ENCODE data around the gene NCOA6.
"Not testable (repeated sequence)": the region's sequence is repeated elsewhere in the genome, so short reads cannot be mapped to it uniquely, and the experiment has no call there.

Gene NCOA6

GRCh38 chr20:34716921-34717229 is 108.6 kb downstream of the NCOA6 start:
- no peak for DNase-seq

GRCh38 chr20:34715384-34715783 is 110.1 kb downstream of the NCOA6 start:
- no peak for DNase-seq

GRCh38 chr20:34713944-34714515 is 111.4 kb downstream of the NCOA6 start:
- DNase-seq: not testable (repeated sequence)

GRCh38 chr20:34713194-34713943 is 112.1 kb downstream of the NCOA6 start:
- no peak for DNase-seq

GRCh38 chr20:34712525-34713192 is 112.8 kb downstream of the NCOA6 start:
- no peak for DNase-seq

GRCh38 chr20:34711813-34712430 is 113.5 kb downstream of the NCOA6 start:
- no peak for DNase-seq

GRCh38 chr20:34710861-34711574 is 114.4 kb downstream of the NCOA6 start:
- no peak for DNase-seq

- no peak for DNase-seq
Observed at GRCh38 chr20:34710568-34710839, 114.9 kb downstream of the NCOA6 start.

GRCh38 chr20:34709831-34710567 is 115.5 kb downstream of the NCOA6 start:
- DNase-seq: no peak

- DNase-seq: peak; percentile 87
Observed at GRCh38 chr20:34709044-34709830, 116.2 kb downstream of the NCOA6 start.

GRCh38 chr20:34708621-34709043 is 116.8 kb downstream of the NCOA6 start:
- DNase-seq: peak; percentile 61

- DNase-seq: no peak
Observed at GRCh38 chr20:34706912-34707784, 118.3 kb downstream of the NCOA6 start.

- no peak for DNase-seq
Observed at GRCh38 chr20:34706302-34706875, 119.1 kb downstream of the NCOA6 start.

- DNase-seq: no peak
Observed at GRCh38 chr20:34705397-34706301, 119.8 kb downstream of the NCOA6 start.

GRCh38 chr20:34705008-34705396 is 120.4 kb downstream of the NCOA6 start:
- no peak for DNase-seq

GRCh38 chr20:34704177-34705007 is 121.1 kb downstream of the NCOA6 start, which contains the start of gene TP53INP2:
TSS of gene TP53INP2 (plus strand) at chr20:34704344. CDS start at chr20:34708740, 4,396 bp downstream.
- DNase-seq: peak; percentile 94

- no peak for DNase-seq
Observed at GRCh38 chr20:34703424-34704176, 121.9 kb downstream of the NCOA6 start.

GRCh38 chr20:34703061-34703423 is 122.4 kb downstream of the NCOA6 start:
- no peak for DNase-seq

All from CD4-positive, alpha-beta T cell treated with Interleukin-17A for 1 hour (primary cell).